ENCODE data around the gene CEP70.

The CEP70 gene

GRCh38 chr3:138450704-138451424, 143.2 kb downstream of the CEP70 start:
- Histone ChIP-seq H4K8ac (ENCODE audit: low read depth, low read length) (no peak overlapping the region), H4K91ac (ENCODE audit: low read depth, low read length) (no peak overlapping the region), H3K9ac (ENCODE audit: low read length) (no peak overlapping the region), H3K4me3 (ENCODE audit: low read depth, low read length) (no peak overlapping the region), H2BK5ac (ENCODE audit: low read depth, low read length, poor library complexity) (no peak overlapping the region), H3K4ac (ENCODE audit: low read depth, low read length) (no peak overlapping the region), H2BK12ac (ENCODE audit: low read length) (no peak overlapping the region), H3K4me2 (ENCODE audit: low read length) (no peak overlapping the region), H4K12ac (ENCODE audit: low read depth, low read length) (no peak overlapping the region), H2AFZ (ENCODE audit: insufficient read depth, low read length, poor library complexity) (no peak overlapping the region), H3K79me1 (ENCODE audit: low read length) (no peaks in the 10 kb centered on the region), H3K36me3 (ENCODE audit: control insufficient read depth in 1 of 2, insufficient read depth in 2 of 2, low read length in 2 of 2) (no peaks in the 10 kb centered on the region), H3K18ac (ENCODE audit: low read length) (no peak overlapping the region), H3K27me3 (ENCODE audit: insufficient read depth, low read length) (no peaks in the 10 kb centered on the region), H2AK5ac (ENCODE audit: low read length) (no peak overlapping the region), H3K14ac (ENCODE audit: low read length) (no peak overlapping the region), H3K4me1 (ENCODE audit: control insufficient read depth in 1 of 2, insufficient read depth in 2 of 2, low read length in 2 of 2) (peaks cover 13 to 20% of the 10 kb centered on the region in 2 experiments), H2BK120ac (ENCODE audit: insufficient read depth, low read length, poor library complexity) (no peak overlapping the region), H3K79me2 (ENCODE audit: control insufficient read depth, insufficient read depth, low read length, poor library complexity) (no peaks in the 10 kb centered on the region), H3K27ac (ENCODE audit: low read depth, low read length) (no peak overlapping the region), H3K9me3 (ENCODE audit: insufficient read depth, low read depth, low read length) (no peaks in the 10 kb centered on the region), H3K23ac (ENCODE audit: low read length) (no peak overlapping the region)
- WGBS (ENCODE audit: extremely low coverage, insufficient coverage, insufficient read length) = no CpG with 5 or more reads among the region's 6 CpGs
- DNase-seq = no peak

DNA sequence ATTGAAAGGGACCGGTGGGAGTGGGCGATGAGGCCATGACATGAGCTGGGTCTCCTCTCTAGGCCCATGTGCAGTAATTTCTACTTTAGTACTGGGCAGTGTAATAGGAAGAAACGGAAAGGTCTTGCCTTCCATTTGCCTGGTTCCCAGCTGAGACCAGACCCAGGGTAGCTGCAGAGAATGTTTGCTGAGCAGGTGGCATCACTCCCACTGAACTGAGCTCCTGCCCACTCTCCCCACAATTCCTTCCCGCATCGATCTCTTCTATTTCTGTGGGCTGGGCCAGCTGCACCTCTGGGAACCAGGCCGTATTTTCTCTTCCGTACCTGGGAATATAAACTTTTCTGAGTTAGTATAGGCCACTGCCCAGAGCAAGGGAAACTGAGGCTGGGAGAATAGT, 143.9 kb downstream of the CEP70 start:
- DNase-seq = no peak
- H3K79me2 ChIP-seq (ENCODE audit: control insufficient read depth, insufficient read depth, low read length, poor library complexity) = peaks cover 2% of the 10 kb centered on the region
- no peak overlapping the region for H2BK120ac ChIP-seq (ENCODE audit: insufficient read depth, low read length, poor library complexity)
- H2AFZ ChIP-seq (ENCODE audit: insufficient read depth, low read length, poor library complexity) = no peak overlapping the region
- no peak overlapping the region for H3K18ac ChIP-seq (ENCODE audit: low read length)
- H3K23ac ChIP-seq (ENCODE audit: low read length) = no peak overlapping the region
- H3K9me3 ChIP-seq (ENCODE audit: insufficient read depth, low read depth, low read length) = no peaks in the 10 kb centered on the region
- H3K36me3 ChIP-seq (ENCODE audit: control insufficient read depth in 1 of 2, insufficient read depth in 2 of 2, low read length in 2 of 2) = no peaks in the 10 kb centered on the region
- H3K4me2 ChIP-seq (ENCODE audit: low read length) = no peak overlapping the region
- no peak overlapping the region for H3K4ac ChIP-seq (ENCODE audit: low read depth, low read length)
- H2BK5ac ChIP-seq (ENCODE audit: low read depth, low read length, poor library complexity) = no peak overlapping the region
- no peak overlapping the region for H3K9ac ChIP-seq (ENCODE audit: low read length)
- WGBS (ENCODE audit: extremely low coverage, insufficient coverage, insufficient read length) = no CpG with 5 or more reads among the region's 7 CpGs
- H3K27me3 ChIP-seq (ENCODE audit: insufficient read depth, low read length) = no peaks in the 10 kb centered on the region
- no peak overlapping the region for H3K27ac ChIP-seq (ENCODE audit: low read depth, low read length)
- peaks cover under 1% of the 10 kb centered on the region for H3K79me1 ChIP-seq (ENCODE audit: low read length)
- H3K14ac ChIP-seq (ENCODE audit: low read length) = no peak overlapping the region
- no peak overlapping the region for H2BK12ac ChIP-seq (ENCODE audit: low read length)
- H4K91ac ChIP-seq (ENCODE audit: low read depth, low read length) = no peak overlapping the region
- H4K8ac ChIP-seq (ENCODE audit: low read depth, low read length) = no peak overlapping the region
- peaks cover 16 to 25% of the 10 kb centered on the region in 2 experiments for H3K4me1 ChIP-seq (ENCODE audit: control insufficient read depth in 1 of 2, insufficient read depth in 2 of 2, low read length in 2 of 2)
- H3K4me3 ChIP-seq (ENCODE audit: low read depth, low read length) = no peak overlapping the region
- no peak overlapping the region for H4K12ac ChIP-seq (ENCODE audit: low read depth, low read length)
- no peak overlapping the region for H2AK5ac ChIP-seq (ENCODE audit: low read length)

DNA sequence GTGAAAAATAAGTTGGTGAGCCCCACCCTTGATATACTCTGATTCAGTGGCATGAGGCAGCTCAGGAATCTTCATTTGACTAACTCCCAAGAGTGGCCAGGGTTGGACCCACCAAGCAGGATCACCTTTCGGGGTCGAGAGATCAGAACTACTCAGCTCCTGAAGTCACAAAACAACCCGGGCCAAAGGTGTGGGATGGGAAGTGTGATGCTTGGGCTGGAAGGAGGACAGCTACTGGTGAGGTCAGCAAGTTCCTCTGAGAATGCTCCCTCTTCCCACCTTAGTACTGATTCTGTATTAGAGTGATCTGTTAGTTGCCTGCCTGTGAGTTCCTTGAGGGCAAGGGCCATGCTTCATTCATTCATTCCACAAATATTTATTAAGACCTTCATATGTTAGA, 144.6 kb downstream of the CEP70 start:
- Histone ChIP-seq H3K9ac (ENCODE audit: low read length) (no peak overlapping the region), H2AFZ (ENCODE audit: insufficient read depth, low read length, poor library complexity) (no peak overlapping the region), H3K27me3 (ENCODE audit: insufficient read depth, low read length) (no peaks in the 10 kb centered on the region), H2BK5ac (ENCODE audit: low read depth, low read length, poor library complexity) (no peak overlapping the region), H4K8ac (ENCODE audit: low read depth, low read length) (no peak overlapping the region), H3K79me2 (ENCODE audit: control insufficient read depth, insufficient read depth, low read length, poor library complexity) (peaks cover 2% of the 10 kb centered on the region), H3K14ac (ENCODE audit: low read length) (no peak overlapping the region), H2BK12ac (ENCODE audit: low read length) (no peak overlapping the region), H2AK5ac (ENCODE audit: low read length) (no peak overlapping the region), H3K18ac (ENCODE audit: low read length) (no peak overlapping the region), H3K4me1 (ENCODE audit: control insufficient read depth in 1 of 2, insufficient read depth in 2 of 2, low read length in 2 of 2) (peaks cover 23 to 32% of the 10 kb centered on the region in 2 experiments), H3K36me3 (ENCODE audit: control insufficient read depth in 1 of 2, insufficient read depth in 2 of 2, low read length in 2 of 2) (no peaks in the 10 kb centered on the region), H3K27ac (ENCODE audit: low read depth, low read length) (no peak overlapping the region), H3K4me2 (ENCODE audit: low read length) (no peak overlapping the region), H3K79me1 (ENCODE audit: low read length) (peaks cover 7% of the 10 kb centered on the region), H4K91ac (ENCODE audit: low read depth, low read length) (no peak overlapping the region), H3K23ac (ENCODE audit: low read length) (no peak overlapping the region), H3K4ac (ENCODE audit: low read depth, low read length) (no peak overlapping the region), H4K12ac (ENCODE audit: low read depth, low read length) (no peak overlapping the region), H3K4me3 (ENCODE audit: low read depth, low read length) (no peak overlapping the region), H2BK120ac (ENCODE audit: insufficient read depth, low read length, poor library complexity) (no peak overlapping the region), H3K9me3 (ENCODE audit: insufficient read depth, low read depth, low read length) (no peaks in the 10 kb centered on the region)
- no peak for DNase-seq
- WGBS (ENCODE audit: extremely low coverage, insufficient coverage, insufficient read length) = no CpG with 5 or more reads among the region's 3 CpGs

DNA sequence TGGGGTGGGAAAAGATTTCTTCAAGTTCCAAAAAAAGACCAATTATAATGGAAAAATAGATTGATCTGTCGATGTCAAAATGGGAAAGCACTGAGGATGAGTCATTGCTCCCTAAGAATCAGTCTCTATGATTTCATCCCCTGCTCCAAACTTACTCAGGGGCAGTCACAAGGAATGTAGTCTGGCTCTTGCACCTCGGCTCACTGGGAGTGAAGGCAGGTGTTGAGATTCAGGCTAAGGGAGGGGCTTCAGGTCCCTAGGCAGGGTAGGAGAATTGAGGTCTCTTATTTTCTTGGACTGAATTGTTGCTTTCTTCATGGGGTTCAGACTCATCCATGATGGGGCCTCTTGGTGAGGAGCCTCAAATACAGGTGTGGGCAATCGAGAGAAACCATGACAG, 145.4 kb downstream of the CEP70 start:
- no peaks in the 10 kb centered on the region for H3K27me3 ChIP-seq (ENCODE audit: insufficient read depth, low read length)
- no peak overlapping the region for H2BK120ac ChIP-seq (ENCODE audit: insufficient read depth, low read length, poor library complexity)
- DNase-seq = no peak
- no peak overlapping the region for H3K4me2 ChIP-seq (ENCODE audit: low read length)
- WGBS (ENCODE audit: extremely low coverage, insufficient coverage, insufficient read length) = no CpG with 5 or more reads among the region's 3 CpGs
- H3K14ac ChIP-seq (ENCODE audit: low read length) = no peak overlapping the region
- H2AK5ac ChIP-seq (ENCODE audit: low read length) = no peak overlapping the region
- no peak overlapping the region for H3K18ac ChIP-seq (ENCODE audit: low read length)
- no peaks in the 10 kb centered on the region for H3K36me3 ChIP-seq (ENCODE audit: control insufficient read depth in 1 of 2, insufficient read depth in 2 of 2, low read length in 2 of 2)
- H4K91ac ChIP-seq (ENCODE audit: low read depth, low read length) = no peak overlapping the region
- H4K12ac ChIP-seq (ENCODE audit: low read depth, low read length) = no peak overlapping the region
- H3K4me3 ChIP-seq (ENCODE audit: low read depth, low read length) = no peak overlapping the region
- H2BK5ac ChIP-seq (ENCODE audit: low read depth, low read length, poor library complexity) = no peak overlapping the region
- H3K23ac ChIP-seq (ENCODE audit: low read length) = no peak overlapping the region
- H2AFZ ChIP-seq (ENCODE audit: insufficient read depth, low read length, poor library complexity) = no peak overlapping the region
- H2BK12ac ChIP-seq (ENCODE audit: low read length) = no peak overlapping the region
- H3K9me3 ChIP-seq (ENCODE audit: insufficient read depth, low read depth, low read length) = no peaks in the 10 kb centered on the region
- H4K8ac ChIP-seq (ENCODE audit: low read depth, low read length) = no peak overlapping the region
- H3K4me1 ChIP-seq (ENCODE audit: control insufficient read depth in 1 of 2, insufficient read depth in 2 of 2, low read length in 2 of 2) = peaks cover 27 to 39% of the 10 kb centered on the region in 2 experiments
- H3K79me2 ChIP-seq (ENCODE audit: control insufficient read depth, insufficient read depth, low read length, poor library complexity) = peaks cover 2% of the 10 kb centered on the region
- no peak overlapping the region for H3K4ac ChIP-seq (ENCODE audit: low read depth, low read length)
- no peak overlapping the region for H3K27ac ChIP-seq (ENCODE audit: low read depth, low read length)
- peaks cover 11% of the 10 kb centered on the region for H3K79me1 ChIP-seq (ENCODE audit: low read length)
- no peak overlapping the region for H3K9ac ChIP-seq (ENCODE audit: low read length)

Measured in trophoblast cell (in vitro differentiated cells and primary cell).